DND-41 (cell line): Measurements from ENCODE around the gene VEGFC.

Experiments
- CTCF ChIP-seq: IDR thresholded peaks from 2 replicates; pipeline ENCODE4 v1.5.1; 2012; ENCODE audit warnings: borderline replicate concordance, low read length, moderate library complexity, mild to moderate bottlenecking; ENCODE audit not compliant: poor library complexity, severe bottlenecking; ENCODE audit errors: extremely low read depth
- EZH2 ChIP-seq: IDR thresholded peaks from 3 replicates; pipeline ENCODE4 v1.6.1; 2012; ENCODE audit warnings: borderline replicate concordance, low read depth, mild to moderate bottlenecking, moderate library complexity, low read length, inconsistent platforms; ENCODE audit not compliant: severe bottlenecking

GRCh38 chr4:176841711-176842112 lies 49.0 kb upstream of the VEGFC start:
- TF ChIP-seq CTCF = no peak
- no peak for TF ChIP-seq EZH2
